GM12878 (cell line): ENCODE results near the gene PLA2G2E. TPM values are rescaled to one million over a fixed set of nuclear protein-coding genes. Genes with fewer than 3 reads are reported as not detected.

Source experiments
- ATAC-seq: fragments of 200-7000 bp; cut with Tn5 transposase; 3 replicates; pipeline ENCODE4 v1.9.1; 2020; ENCODE audit warnings: mild to moderate bottlenecking, moderate library complexity
- BruUV-seq: library from RNA; stranded (reverse); fragments of 400-500 nt; replicated peaks from 2 replicates; lab custom pipeline; 2021; lab: Mats Ljungman, UMichigan
- CTCF ChIA-PET: fragments of 300-600 bp; sonication (Branson Sonifier 250); formaldehyde crosslinking; extraction: SDS; loops from one replicate; lab custom pipeline; 2021; ENCODE audit warnings: inconsistent platforms; lab: Yijun Ruan, JAX
- POLR2A ChIA-PET: fragments of 350-600 bp; formaldehyde crosslinking; extraction: SDS; loops from one replicate; lab custom pipeline; 2021; ENCODE audit warnings: inconsistent platforms; lab: Charles Lee
- RAD21 ChIA-PET: fragments of 300-600 bp; sonication (Branson Sonifier 250); formaldehyde crosslinking; loops from one replicate; lab custom pipeline; 2023; ENCODE audit warnings: antibody characterized with exemption; ENCODE audit not compliant: unreplicated experiment; lab: Charles Lee
- SMC1A ChIA-PET: fragments of 300-600 bp; sonication (Branson Sonifier 250); formaldehyde crosslinking; loops from one replicate; lab custom pipeline; 2023; ENCODE audit not compliant: unreplicated experiment, uncharacterized antibody; lab: Charles Lee
- DNase-seq: peaks from one replicate; pipeline ENCODE4 v3.0.0-alpha.2; 2011; ENCODE audit warnings: low read depth, low spot score
- FAIRE-seq: peaks from 3 replicates; lab custom pipeline; 2011; peaks lifted over from hg19 to GRCh38; lab: Jason Lieb, UNC
- H2AFZ ChIP-seq: 2 replicates; pipeline ENCODE4 v1.6.0; 2011; ENCODE audit warnings: low read depth, low read length, control low read depth; ENCODE audit not compliant: control insufficient read depth
- H3K27ac ChIP-seq: 2 replicates; pipeline ENCODE4 v1.5.1; 2011; ENCODE audit warnings: control low read depth; ENCODE audit not compliant: control insufficient read depth, insufficient read depth
- H3K27me3 ChIP-seq, 2 experiments: replicated peaks in 1 of 2; 2 replicates each; pipeline versions ENCODE4 v1.6.0 to v1.6.1; 2011; ENCODE audit warnings: low read length in 1 of 2; ENCODE audit not compliant: control insufficient read depth in 2 of 2, insufficient read depth in 2 of 2
- H3K36me3 ChIP-seq, 2 experiments: 2 replicates each; pipeline ENCODE4 v1.5.1; 2011; ENCODE audit warnings: low read length in 1 of 2; ENCODE audit not compliant: control insufficient read depth in 2 of 2, insufficient read depth in 2 of 2
- H3K4me1 ChIP-seq: 2 replicates; pipeline ENCODE4 v1.6.1; 2011; ENCODE audit warnings: mild to moderate bottlenecking, low read length, moderate library complexity, mixed read lengths; ENCODE audit not compliant: control insufficient read depth, insufficient read depth
- H3K4me2 ChIP-seq: 2 replicates; pipeline ENCODE4 v1.6.0; 2011; ENCODE audit warnings: control low read depth; ENCODE audit not compliant: control insufficient read depth, insufficient read depth
- H3K4me3 ChIP-seq: fragments of 200-600 bp; sonication (generic); 2 replicates; pipeline ENCODE4 v1.5.1; 2016
- H3K79me2 ChIP-seq: 2 replicates; pipeline ENCODE4 v1.6.0; 2011; ENCODE audit warnings: low read length; ENCODE audit not compliant: control insufficient read depth, insufficient read depth
- H3K9ac ChIP-seq: 2 replicates; pipeline ENCODE4 v1.8.0; 2011; ENCODE audit warnings: low read length, control low read depth, mixed read lengths; ENCODE audit not compliant: control insufficient read depth, insufficient read depth
- H3K9me3 ChIP-seq: replicated peaks from 3 replicates; pipeline ENCODE4 v1.5.1; 2011; ENCODE audit warnings: mild to moderate bottlenecking, low read length; ENCODE audit not compliant: control insufficient read depth, insufficient read depth
- H4K20me1 ChIP-seq: 2 replicates; pipeline ENCODE4 v1.6.0; 2011; ENCODE audit not compliant: control insufficient read depth, insufficient read depth
- BMI1 ChIP-seq: fragments of 450-650 bp; IDR thresholded peaks from 2 replicates; pipeline ENCODE4 v1.6.1; 2016; ENCODE audit warnings: mild to moderate bottlenecking, moderate library complexity, borderline replicate concordance
- IKZF1 ChIP-seq: fragments of 450-650 bp; conservative IDR thresholded peaks from 2 replicates; pipeline ENCODE4 v1.6.1; 2017; ENCODE audit warnings: antibody characterized with exemption, mild to moderate bottlenecking
- NFXL1 ChIP-seq: fragments of 450-650 bp; IDR thresholded peaks from 2 replicates; pipeline ENCODE4 v1.6.1; 2017; ENCODE audit warnings: antibody characterized with exemption, mild to moderate bottlenecking, borderline replicate concordance
- PAX5 ChIP-seq: IDR thresholded peaks from 2 replicates; pipeline ENCODE4 v1.6.1; 2011; ENCODE audit warnings: low read depth, low read length, borderline replicate concordance
- RAD21 ChIP-seq: IDR thresholded peaks from 2 replicates; pipeline ENCODE4 v1.6.1; 2011; ENCODE audit warnings: mild to moderate bottlenecking, low read depth, low read length, moderate library complexity; ENCODE audit not compliant: insufficient read depth
- RB1 ChIP-seq: fragments of 450-650 bp; formaldehyde crosslinking; IDR thresholded peaks from 2 replicates; pipeline ENCODE4 v1.6.1; 2017; ENCODE audit warnings: mild to moderate bottlenecking, borderline replicate concordance
- RFX5 ChIP-seq: IDR thresholded peaks from 2 replicates; pipeline ENCODE4 v1.6.1; 2011; ENCODE audit warnings: low read depth, low read length, improper control_type of control experiment
- SREBF1 ChIP-seq: IDR thresholded peaks from 2 replicates; pipeline ENCODE4 v1.6.1; 2012; ENCODE audit warnings: mild to moderate bottlenecking, low read length
- WGBS: methylation state at CpG from one replicate; pipeline ENCODE4 v1.1.6; 2016; ENCODE audit warnings: low lambda C conversion rate; ENCODE audit not compliant: insufficient replicate concordance, insufficient coverage; ENCODE audit errors: missing lambda C conversion rate; 5-methylcytosine and 5-hydroxymethylcytosine counted together
- in situ Hi-C: fragments of 300-500 bp; cut with MboI; formaldehyde crosslinking; loops from 9 replicates; pipeline ENCODE4 v1.14.3; 2018; ENCODE audit warnings: mixed read lengths
- intact Hi-C: fragments of 100-400 bp; cut with micrococcal nuclease; formaldehyde crosslinking; loops from one replicate; pipeline ENCODE4 v1.14.2; 2022; ENCODE audit not compliant: unreplicated experiment
- polyA plus RNA-seq, 11 experiments: library from polyadenylated mRNA; depleted of rRNA in 4 of 11; unstranded in 6 of 11; stranded (reverse) in 5 of 11; fragments of >200 nt; fragmentation: Nextera tagmentation in 4 of 11; fragmentation: Illumina TruSeq in 1 of 11; extraction: Ambion mirVana in 4 of 11; extraction: Trizol in 1 of 11; gene quantifications; 1 replicate in 1 of 11; 2 replicates in 10 of 11; pipeline versions ENCODE4 v1.2.1 to v1.2.3, GENCODE V29; 2011 to 2016; ENCODE audit warnings: inconsistent platforms in 2 of 11, missing spikeins in 2 of 11, low read depth in 1 of 11
- total RNA-seq, 4 experiments: library from RNA; depleted of rRNA in 3 of 4; stranded (reverse); fragments of >200 nt in 3 of 4; fragmentation: Illumina TruSeq in 1 of 4; extraction: Trizol in 1 of 4; gene quantifications; 2 replicates each; pipeline versions ENCODE4 v1.2.1 to v1.2.3, GENCODE V29; 2013 to 2021
- TF ChIP-seq, protein P1 (sequence below): IDR thresholded peaks from 2 replicates; pipeline ENCODE4 v1.6.1; 2011; ENCODE audit warnings: borderline replicate concordance, low read depth, mild to moderate bottlenecking, moderate library complexity, low read length; ENCODE audit not compliant: insufficient read depth, poor library complexity, severe bottlenecking

The PLA2G2E gene
- total and polyA plus RNA-seq, 10 of the 15 experiments (the other 5 are each of a cell fraction or from before 2014, with no cell fraction given), result not detected

DNA sequence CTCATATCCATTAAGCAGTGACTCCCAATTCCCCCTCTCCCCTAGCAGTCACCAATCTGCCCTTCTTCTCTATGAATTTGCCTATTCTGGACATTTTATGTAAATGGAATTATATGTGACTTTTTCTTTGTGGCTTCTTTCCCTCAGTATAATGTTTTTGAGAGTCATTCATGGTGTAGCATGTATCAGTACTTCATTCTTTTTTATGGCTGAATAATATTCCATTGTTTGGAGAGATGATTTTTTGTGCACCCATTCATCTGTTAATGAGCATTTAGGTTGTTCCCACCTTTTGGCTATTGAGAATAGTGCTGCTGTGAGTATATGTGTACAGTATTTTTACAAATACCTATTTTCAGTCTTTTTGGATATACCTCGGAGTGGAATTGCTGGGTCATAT lies 21.8 kb downstream of the PLA2G2E start:
- Histone ChIP-seq H3K27me3 (no peaks in the 10 kb centered on the region), H4K20me1 (no peaks in the 10 kb centered on the region), H3K4me1 (no peaks in the 10 kb centered on the region), H3K9me3 (no peaks in the 10 kb centered on the region), H3K4me3 (no peak overlapping the region), H3K27ac (no peak overlapping the region), H3K36me3 (peaks cover 0 to 27% of the 10 kb centered on the region in 2 experiments; a peak in 2 of 4 replicates), H3K9ac (no peak overlapping the region), H2AFZ (no peak overlapping the region), H3K79me2 (no peaks in the 10 kb centered on the region), H3K4me2 (no peak overlapping the region)
- SMC1A ChIA-PET, result no interaction called here
- no peak for TF ChIP-seq PAX5
- no peak for TF ChIP-seq NFXL1
- no peak for TF ChIP-seq RAD21
- TF ChIP-seq RFX5, result no peak
- no peak for TF ChIP-seq SREBF1
- TF ChIP-seq RB1, result no peak
- DNase-seq (no peak), FAIRE-seq (no peak), ATAC-seq (no peak)
- RAD21 ChIA-PET, result no interaction called here
- CTCF ChIA-PET, result no interaction called here
- 95% methylated on average over 1 of the region's 1 CpG for WGBS
- POLR2A ChIA-PET, result no interaction called here
- no TSS peak for BruUV-seq
- intact Hi-C loops, result no loop called here
- in situ Hi-C loops, result no loop called here

GRCh38 chr1:19894218-19894617 lies 29.2 kb downstream of the PLA2G2E start:
- H3K4me1 ChIP-seq, result no peaks in the 10 kb centered on the region
- SMC1A ChIA-PET, result interaction anchor here (1.6 kb wide), 1 partner anchor 11 kb away, joined by 9 read pairs; the partner anchor contains the start of gene OTUD3
- CTCF ChIA-PET, result interaction anchor here (2.0 kb wide), 1 partner anchor 12 kb away, joined by 8 read pairs; the partner anchor contains the start of gene OTUD3
- H4K20me1 ChIP-seq, result no peaks in the 10 kb centered on the region
- intact Hi-C loops, result no loop called here
- POLR2A ChIA-PET, result no interaction called here
- RAD21 ChIA-PET, result no interaction called here
- no peak overlapping the region for H3K4me2 ChIP-seq
- no peak overlapping the region for H3K9ac ChIP-seq
- TF ChIP-seq IKZF1, result no peak
- TF ChIP-seq, protein P1, sequence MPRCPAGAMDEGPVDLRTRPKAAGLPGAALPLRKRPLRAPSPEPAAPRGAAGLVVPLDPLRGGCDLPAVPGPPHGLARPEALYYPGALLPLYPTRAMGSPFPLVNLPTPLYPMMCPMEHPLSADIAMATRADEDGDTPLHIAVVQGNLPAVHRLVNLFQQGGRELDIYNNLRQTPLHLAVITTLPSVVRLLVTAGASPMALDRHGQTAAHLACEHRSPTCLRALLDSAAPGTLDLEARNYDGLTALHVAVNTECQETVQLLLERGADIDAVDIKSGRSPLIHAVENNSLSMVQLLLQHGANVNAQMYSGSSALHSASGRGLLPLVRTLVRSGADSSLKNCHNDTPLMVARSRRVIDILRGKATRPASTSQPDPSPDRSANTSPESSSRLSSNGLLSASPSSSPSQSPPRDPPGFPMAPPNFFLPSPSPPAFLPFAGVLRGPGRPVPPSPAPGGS, result no peak
- TF ChIP-seq BMI1, result no peak
- DNase-seq (no peak), FAIRE-seq (no peak), ATAC-seq (no peak)
- in situ Hi-C loops, result no loop called here
- H3K27ac ChIP-seq, result no peak overlapping the region
- H3K9me3 ChIP-seq, result no peaks in the 10 kb centered on the region
- no peak overlapping the region for H2AFZ ChIP-seq
- no peaks in the 10 kb centered on the region for H3K27me3 ChIP-seq
- BruUV-seq, result no TSS peak
- no peaks in the 10 kb centered on the region; the same call in 1 of the 2 replicates for H3K79me2 ChIP-seq
- no peak overlapping the region for H3K4me3 ChIP-seq
- H3K36me3 ChIP-seq, result peaks cover 7 to 14% of the 10 kb centered on the region in 2 experiments; a peak in 3 of 4 replicates
- WGBS, result 96% methylated on average over 5 of the region's 5 CpGs
